GM06990 (cell line): Measurements from ENCODE around the gene PEDS1.

Experiments used
- DNase-seq: peaks from one replicate; pipeline ENCODE4 v3.0.0-alpha.2; 2011; ENCODE audit not compliant: insufficient read length; ENCODE audit errors: extremely low read depth
- H3K27me3 ChIP-seq: replicated peaks from 2 replicates; pipeline ENCODE4 v1.6.0; 2011; ENCODE audit warnings: low read length; ENCODE audit not compliant: control insufficient read depth, insufficient read depth
- H3K36me3 ChIP-seq: 2 replicates; pipeline ENCODE4 v1.5.1; 2011; ENCODE audit warnings: low read length; ENCODE audit not compliant: control insufficient read depth, insufficient read depth
- H3K4me3 ChIP-seq: replicated peaks from 2 replicates; pipeline ENCODE4 v1.5.1; 2011; ENCODE audit warnings: low read depth, mild to moderate bottlenecking, control low read depth, low read length
- CTCF ChIP-seq: IDR thresholded peaks from 2 replicates; pipeline ENCODE4 v1.5.1; 2011; ENCODE audit warnings: low read length, control low read depth, mild to moderate bottlenecking, inconsistent platforms; ENCODE audit not compliant: insufficient read depth, poor library complexity, severe bottlenecking

PEDS1 gene

GRCh38 chr20:50129662-50130355 is 23.7 kb downstream of the PEDS1 start:
- TF ChIP-seq CTCF, result no peak
- no peak overlapping the region for H3K4me3 ChIP-seq
- no peak for DNase-seq
- peaks cover 37% of the 10 kb centered on the region for H3K36me3 ChIP-seq
- no peaks in the 10 kb centered on the region for H3K27me3 ChIP-seq

DNA sequence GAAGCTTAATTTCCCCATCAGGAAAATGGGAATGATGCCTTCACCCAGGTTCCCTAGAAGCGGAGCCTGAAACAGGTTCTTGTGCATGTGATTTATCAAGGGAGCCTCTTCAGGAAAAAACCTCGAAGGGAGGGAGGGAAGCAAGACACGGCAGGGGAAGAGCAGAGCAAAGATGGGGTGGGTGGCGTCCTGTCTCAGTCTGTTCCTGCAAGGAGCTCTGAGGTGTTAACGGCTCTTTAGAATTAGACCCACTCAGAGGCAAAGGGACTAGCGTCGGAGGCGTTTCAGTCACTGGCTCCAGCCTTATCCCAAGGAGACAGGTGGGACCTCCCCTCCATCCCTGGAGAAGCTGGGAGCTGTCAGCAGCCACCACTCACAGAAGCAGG is 25.0 kb downstream of the PEDS1 start:
- no peak overlapping the region for H3K4me3 ChIP-seq
- no peaks in the 10 kb centered on the region for H3K27me3 ChIP-seq
- no peak for TF ChIP-seq CTCF
- no peak for DNase-seq
- peaks cover 46% of the 10 kb centered on the region for H3K36me3 ChIP-seq

DNA sequence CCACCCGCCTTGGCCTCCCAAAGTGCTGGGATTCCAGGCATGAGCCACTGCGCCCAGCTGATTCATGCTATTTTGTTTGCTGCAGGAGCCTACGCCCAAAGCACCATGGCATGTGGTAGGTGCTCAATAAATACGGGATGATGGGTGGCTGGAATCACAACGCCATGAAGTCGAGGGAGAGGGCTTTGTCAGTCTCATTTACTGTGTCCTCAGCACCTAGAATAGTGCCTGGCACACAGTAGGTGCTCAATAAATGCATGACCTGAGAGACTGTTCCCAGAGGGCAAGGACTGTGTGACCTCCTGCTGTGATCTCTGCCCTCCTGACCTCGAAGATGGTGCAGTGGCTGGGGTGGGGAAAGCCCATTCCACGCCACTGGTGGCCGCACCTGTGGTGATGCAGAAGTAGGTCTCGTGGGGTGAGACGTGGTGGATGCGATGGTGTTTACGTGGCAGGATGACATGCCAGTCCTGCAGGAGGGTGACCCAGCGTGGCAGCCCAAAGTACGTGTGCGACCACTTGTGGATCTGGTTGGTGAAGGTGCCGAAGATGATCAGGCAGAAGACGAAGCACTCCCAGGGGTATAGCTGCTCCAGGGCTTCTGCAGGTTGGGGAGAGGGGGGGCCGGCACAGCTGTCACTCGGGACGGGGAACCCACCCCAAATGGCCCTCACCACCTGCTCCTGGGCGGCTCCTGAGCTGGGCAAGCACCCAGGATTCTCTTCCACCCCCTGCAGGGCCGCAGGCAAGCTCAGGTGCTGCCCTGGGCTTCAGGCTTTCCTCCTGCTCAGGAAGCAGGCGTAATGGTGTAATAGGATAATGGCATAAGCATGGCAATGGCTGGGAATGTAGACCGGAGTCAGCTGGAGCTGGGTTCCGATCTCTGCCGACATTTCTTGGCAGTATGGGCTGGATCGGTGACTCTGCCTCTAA is 25.7 kb downstream of the PEDS1 start:
- TF ChIP-seq CTCF, result no peak
- no peak overlapping the region for H3K4me3 ChIP-seq
- peaks cover 42% of the 10 kb centered on the region for H3K36me3 ChIP-seq
- H3K27me3 ChIP-seq, result no peaks in the 10 kb centered on the region
- no peak for DNase-seq

DNA sequence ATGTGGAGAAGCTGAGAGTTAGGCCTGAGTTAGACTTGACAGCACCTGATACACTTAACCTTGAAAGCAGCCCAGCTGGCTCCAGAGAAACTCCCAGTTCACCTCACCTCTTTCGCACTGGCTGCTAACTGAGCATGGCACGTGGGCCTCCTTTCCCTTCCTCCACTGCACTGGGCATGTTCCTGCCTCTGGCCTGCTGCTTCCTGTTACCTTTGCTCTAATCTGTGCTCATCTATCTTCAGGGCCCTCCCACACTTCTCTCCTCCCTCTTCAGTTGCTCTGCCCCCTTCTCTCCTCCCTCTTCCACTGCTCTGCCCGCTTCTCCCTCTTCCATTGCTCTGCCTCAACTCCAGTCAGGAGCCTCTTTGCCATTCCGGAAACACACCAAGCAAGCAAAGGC is 26.9 kb downstream of the PEDS1 start:
- Histone ChIP-seq H3K27me3 (no peaks in the 10 kb centered on the region), H3K36me3 (peaks cover 40% of the 10 kb centered on the region), H3K4me3 (no peak overlapping the region)
- TF ChIP-seq CTCF, result no peak
- no peak for DNase-seq

- H3K4me3 ChIP-seq, result no peak overlapping the region
- no peak for TF ChIP-seq CTCF
- no peaks in the 10 kb centered on the region for H3K27me3 ChIP-seq
- H3K36me3 ChIP-seq, result peaks cover 35% of the 10 kb centered on the region
- no peak for DNase-seq
Observed at GRCh38 chr20:50125279-50125678, 28.2 kb downstream of the PEDS1 start.
